H9 (cell line): Measurements from ENCODE around the gene PPP3CA. TPM values are rescaled to one million over a fixed set of nuclear protein-coding genes. Genes with fewer than 3 reads are reported as not detected.
A peak's percentile ranks its signal among the peaks of the same experiment; 100 is the strongest.

Experiments
- DNase-seq: peaks from one replicate; pipeline ENCODE4 v3.0.0-alpha.2; 2017
- H2AFZ ChIP-seq: one replicate; pipeline ENCODE4 v1.6.1; 2013; ENCODE audit warnings: mild to moderate bottlenecking, low read length, control low read depth, moderate library complexity
- H2AK5ac ChIP-seq: 2 replicates; pipeline ENCODE4 v1.6.1; 2013; ENCODE audit warnings: low read length, control low read depth, mixed read lengths; ENCODE audit not compliant: insufficient read length
- H2BK120ac ChIP-seq: one replicate; pipeline ENCODE4 v1.6.1; 2013; ENCODE audit warnings: low read depth, mild to moderate bottlenecking, low read length, control low read depth, inconsistent platforms; ENCODE audit not compliant: poor library complexity, severe bottlenecking
- H2BK12ac ChIP-seq: 2 replicates; pipeline ENCODE4 v1.6.1; 2013; ENCODE audit warnings: low read length, control low read depth, mixed read lengths, low read depth; ENCODE audit not compliant: insufficient read length
- H2BK15ac ChIP-seq: 2 replicates; pipeline ENCODE4 v1.6.1; 2013; ENCODE audit warnings: low read depth, low read length, control low read depth
- H2BK20ac ChIP-seq: one replicate; pipeline ENCODE4 v1.6.1; 2013; ENCODE audit warnings: low read depth, mild to moderate bottlenecking, low read length, control low read depth, inconsistent platforms; ENCODE audit not compliant: poor library complexity, severe bottlenecking
- H2BK5ac ChIP-seq: 2 replicates; pipeline ENCODE4 v1.6.1; 2013; ENCODE audit warnings: low read length, control low read depth, mixed read lengths; ENCODE audit not compliant: insufficient read length
- H3K14ac ChIP-seq: 2 replicates; pipeline ENCODE4 v1.6.1; 2013; ENCODE audit warnings: low read length, control low read depth; ENCODE audit not compliant: insufficient read depth
- H3K18ac ChIP-seq: 2 replicates; pipeline ENCODE4 v1.6.1; 2013; ENCODE audit warnings: low read depth, mild to moderate bottlenecking, mixed read lengths, low read length, control low read depth; ENCODE audit not compliant: insufficient read length
- H3K23ac ChIP-seq: 2 replicates; pipeline ENCODE4 v1.6.1; 2013; ENCODE audit warnings: low read length, control low read depth, mixed read lengths, low read depth; ENCODE audit not compliant: insufficient read length
- H3K23me2 ChIP-seq: 2 replicates; pipeline ENCODE4 v1.6.1; 2013; ENCODE audit warnings: low read depth, mild to moderate bottlenecking, mixed read lengths, low read length, control low read depth; ENCODE audit not compliant: insufficient read length, poor library complexity, severe bottlenecking
- H3K27ac ChIP-seq: 2 replicates; pipeline ENCODE4 v1.5.1; 2013; ENCODE audit warnings: low read length, control low read depth, mixed read lengths, low read depth; ENCODE audit not compliant: insufficient read length
- H3K27me3 ChIP-seq: 2 replicates; pipeline ENCODE4 v1.6.1; 2013; ENCODE audit warnings: low read length, control low read depth, inconsistent platforms; ENCODE audit not compliant: insufficient read depth
- H3K4ac ChIP-seq: 2 replicates; pipeline ENCODE4 v1.6.1; 2013; ENCODE audit warnings: low read depth, mild to moderate bottlenecking, control low read depth, inconsistent platforms, low read length, moderate library complexity
- H3K4me1 ChIP-seq: 2 replicates; pipeline ENCODE4 v1.6.1; 2013; ENCODE audit warnings: low read length, control low read depth, inconsistent platforms; ENCODE audit not compliant: insufficient read depth
- H3K4me2 ChIP-seq: 2 replicates; pipeline ENCODE4 v1.6.1; 2013; ENCODE audit warnings: low read length, control low read depth, mixed read lengths; ENCODE audit not compliant: insufficient read length, insufficient read depth
- H3K56ac ChIP-seq: 2 replicates; pipeline ENCODE4 v1.6.1; 2013; ENCODE audit warnings: low read depth, mild to moderate bottlenecking, mixed read lengths, low read length, control low read depth; ENCODE audit not compliant: insufficient read length
- H3K79me1 ChIP-seq: 2 replicates; pipeline ENCODE4 v1.6.1; 2013; ENCODE audit warnings: low read depth, mild to moderate bottlenecking, moderate library complexity, low read length, control low read depth, inconsistent platforms; ENCODE audit not compliant: insufficient read depth, poor library complexity, severe bottlenecking
- H3K79me2 ChIP-seq: 2 replicates; pipeline ENCODE4 v1.6.1; 2013; ENCODE audit warnings: low read length, control low read depth, inconsistent platforms; ENCODE audit not compliant: insufficient read depth
- H3K9ac ChIP-seq: 2 replicates; pipeline ENCODE4 v1.6.1; 2013; ENCODE audit warnings: low read length, control low read depth, mixed read lengths; ENCODE audit not compliant: insufficient read length; ENCODE audit errors: extremely low read depth
- H3K9me3 ChIP-seq: one replicate; pipeline ENCODE4 v1.6.1; 2013; ENCODE audit warnings: low read depth, low read length, inconsistent platforms; ENCODE audit not compliant: control insufficient read depth
- H3T11ph ChIP-seq: one replicate; pipeline ENCODE4 v1.6.1; 2013; ENCODE audit warnings: mild to moderate bottlenecking, low read length, control low read depth, inconsistent platforms
- H4K20me1 ChIP-seq: one replicate; pipeline ENCODE4 v1.6.1; 2013; ENCODE audit not compliant: control insufficient read depth, insufficient read length, insufficient read depth
- H4K5ac ChIP-seq: 2 replicates; pipeline ENCODE4 v1.6.1; 2013; ENCODE audit warnings: low read depth, mild to moderate bottlenecking, mixed read lengths, low read length, control low read depth; ENCODE audit not compliant: insufficient read length
- H4K8ac ChIP-seq: replicated peaks from 2 replicates; pipeline ENCODE4 v1.6.1; 2013; ENCODE audit warnings: low read length, control low read depth, mixed read lengths, low read depth; ENCODE audit not compliant: insufficient read length
- H4K91ac ChIP-seq: 2 replicates; pipeline ENCODE4 v1.6.1; 2013; ENCODE audit warnings: low read depth, mild to moderate bottlenecking, moderate library complexity, mixed read lengths, low read length, control low read depth; ENCODE audit not compliant: insufficient read length
- H3K27ac Mint-ChIP-seq, 3 experiments: 2 replicates in 2 of 3; 3 replicates in 1 of 3; pipeline ENCODE4 v1.8.0; 2020 to 2021; ENCODE audit warnings: mixed read lengths in 3 of 3, mild to moderate bottlenecking in 1 of 3, moderate library complexity in 1 of 3
- H3K27me3 Mint-ChIP-seq: 2 replicates; pipeline ENCODE4 v1.8.0; 2021; ENCODE audit warnings: low read depth, mild to moderate bottlenecking, moderate library complexity, mixed read lengths
- H3K36me3 Mint-ChIP-seq, 3 experiments: 2 replicates in 2 of 3; 3 replicates in 1 of 3; pipeline ENCODE4 v1.8.0; 2020 to 2021; ENCODE audit warnings: low read depth in 3 of 3, mixed read lengths in 3 of 3; ENCODE audit not compliant: insufficient read depth in 1 of 3
- H3K4me1 Mint-ChIP-seq, 2 experiments: 2 replicates each; pipeline ENCODE4 v1.8.0; 2020; ENCODE audit warnings: mixed read lengths in 2 of 2
- H3K4me3 Mint-ChIP-seq, 2 experiments: 2 replicates in 1 of 2; 3 replicates in 1 of 2; pipeline ENCODE4 v1.8.0; 2020 to 2021; ENCODE audit warnings: mild to moderate bottlenecking in 2 of 2, mixed read lengths in 2 of 2, moderate library complexity in 1 of 2
- H3K9me3 Mint-ChIP-seq, 2 experiments: 2 replicates in 1 of 2; 3 replicates in 1 of 2; pipeline ENCODE4 v1.8.0; 2020; ENCODE audit warnings: mild to moderate bottlenecking in 2 of 2, mixed read lengths in 2 of 2, moderate library complexity in 1 of 2
- WGBS: extraction: QIAGEN DNeasy Blood & Tissue Kit; methylation state at CpG from one replicate; pipeline ENCODE4 v1.1.7; 2013; ENCODE audit warnings: missing lambda C conversion rate, low lambda C conversion rate, mixed read lengths; ENCODE audit not compliant: insufficient read length; ENCODE audit errors: extremely low coverage; 5-methylcytosine and 5-hydroxymethylcytosine counted together
- total RNA-seq: library from RNA; stranded (reverse); gene quantifications from 2 replicates; pipeline ENCODE4 v1.2.1, GENCODE V29; 2021
- TF ChIP-seq, protein P1 (sequence below): fragments of 200-600 bp; sonication (generic); conservative IDR thresholded peaks from 3 replicates; pipeline ENCODE4 v1.8.0; 2021; ENCODE audit warnings: antibody characterized with exemption, mild to moderate bottlenecking

PPP3CA gene
- total RNA-seq, 1 experiment from 2014 or later = 16.8 TPM

DNA sequence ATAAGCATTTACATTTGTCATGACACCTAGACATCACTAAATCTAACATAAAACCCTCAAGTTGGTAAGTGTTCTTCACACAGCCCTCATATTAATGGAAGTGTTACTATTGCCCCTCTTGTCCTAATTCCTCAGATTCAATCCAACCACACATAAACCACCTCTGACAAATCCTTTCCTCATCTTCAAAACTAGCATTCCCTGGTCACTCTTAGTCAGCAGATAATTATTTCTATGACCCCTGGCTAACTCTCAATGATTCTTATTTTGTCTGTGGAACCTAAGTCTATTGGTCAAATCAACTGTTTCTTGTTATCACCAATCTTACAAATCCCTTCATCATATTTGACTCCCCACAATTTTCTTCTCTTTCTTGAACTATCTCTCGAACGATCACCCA lies 168.6 kb downstream of the PPP3CA start:
- H3K27me3 Mint-ChIP-seq = no peaks in the 10 kb centered on the region
- H3K79me2 ChIP-seq = no peaks in the 10 kb centered on the region

More for the DNA sequence above, 168.6 kb downstream of the PPP3CA start:
- DNase-seq = no peak
- no peaks in the 10 kb centered on the region for H3K79me1 ChIP-seq
- 0 out of 7 replicates have a peak overlapping the region, but pooled peaks of 1 of the 3 experiments have one; percentile 3 for H3K27ac Mint-ChIP-seq
- no peak overlapping the region for H2BK12ac ChIP-seq
- no peaks in the 10 kb centered on the region for H3K27me3 ChIP-seq
- no peak overlapping the region for H3K14ac ChIP-seq
- no peak overlapping the region for H3K56ac ChIP-seq
- no peak overlapping the region for H4K8ac ChIP-seq
- H3K23ac ChIP-seq = no peak overlapping the region
- H3K27ac ChIP-seq = no peak overlapping the region
- no peak overlapping the region for H4K5ac ChIP-seq
- H2AFZ ChIP-seq = no peak overlapping the region
- H4K20me1 ChIP-seq = no peaks in the 10 kb centered on the region
- no peak overlapping the region for H2BK20ac ChIP-seq
- H3K4me1 ChIP-seq = no peaks in the 10 kb centered on the region
- H3K9me3 ChIP-seq = peaks cover 13% of the 10 kb centered on the region
- H3K36me3 Mint-ChIP-seq = peaks cover 13 to 18% (median 18%) of the 10 kb centered on the region in 3 experiments
- no peak overlapping the region for H3K9ac ChIP-seq
- H4K91ac ChIP-seq = no peak overlapping the region
- H2AK5ac ChIP-seq = no peak overlapping the region
- peaks cover 17 to 27% of the 10 kb centered on the region in 2 experiments for H3K4me1 Mint-ChIP-seq
- H2BK5ac ChIP-seq = no peak overlapping the region
- no peak overlapping the region for H3T11ph ChIP-seq
- H3K4me2 ChIP-seq = no peak overlapping the region
- TF ChIP-seq, protein P1, sequence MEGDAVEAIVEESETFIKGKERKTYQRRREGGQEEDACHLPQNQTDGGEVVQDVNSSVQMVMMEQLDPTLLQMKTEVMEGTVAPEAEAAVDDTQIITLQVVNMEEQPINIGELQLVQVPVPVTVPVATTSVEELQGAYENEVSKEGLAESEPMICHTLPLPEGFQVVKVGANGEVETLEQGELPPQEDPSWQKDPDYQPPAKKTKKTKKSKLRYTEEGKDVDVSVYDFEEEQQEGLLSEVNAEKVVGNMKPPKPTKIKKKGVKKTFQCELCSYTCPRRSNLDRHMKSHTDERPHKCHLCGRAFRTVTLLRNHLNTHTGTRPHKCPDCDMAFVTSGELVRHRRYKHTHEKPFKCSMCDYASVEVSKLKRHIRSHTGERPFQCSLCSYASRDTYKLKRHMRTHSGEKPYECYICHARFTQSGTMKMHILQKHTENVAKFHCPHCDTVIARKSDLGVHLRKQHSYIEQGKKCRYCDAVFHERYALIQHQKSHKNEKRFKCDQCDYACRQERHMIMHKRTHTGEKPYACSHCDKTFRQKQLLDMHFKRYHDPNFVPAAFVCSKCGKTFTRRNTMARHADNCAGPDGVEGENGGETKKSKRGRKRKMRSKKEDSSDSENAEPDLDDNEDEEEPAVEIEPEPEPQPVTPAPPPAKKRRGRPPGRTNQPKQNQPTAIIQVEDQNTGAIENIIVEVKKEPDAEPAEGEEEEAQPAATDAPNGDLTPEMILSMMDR = no peak
- peaks cover 13 to 15% of the 10 kb centered on the region in 2 experiments for H3K9me3 Mint-ChIP-seq
- H3K4me3 Mint-ChIP-seq = no peak overlapping the region
- no peak overlapping the region for H2BK120ac ChIP-seq
- no peak overlapping the region for H3K18ac ChIP-seq
- H3K23me2 ChIP-seq = no peaks in the 10 kb centered on the region
- WGBS = 100% methylated on average over 2 of the region's 2 CpGs
- H3K4ac ChIP-seq = no peak overlapping the region
- H2BK15ac ChIP-seq = no peak overlapping the region
